GM19025 (cell line): ENCODE results near the gene ZCCHC10.
"Not testable (repeated sequence)": the region's sequence is repeated elsewhere in the genome, so short reads cannot be mapped to it uniquely, and the experiment has no call there.

ENCODE experiments used
- ATAC-seq: cut with Tn5 transposase; IDR thresholded peaks from one replicate; pipeline ENCODE4 v1.9.1; 2021; ENCODE audit warnings: mild to moderate bottlenecking, low read depth, moderate library complexity; ENCODE audit not compliant: unreplicated experiment

The ZCCHC10 gene

GRCh38 chr5:132981288-132981687, 45.1 kb downstream of the ZCCHC10 start:
- ATAC-seq: no peak

- ATAC-seq: no peak
These were observed 46.4 kb downstream of the ZCCHC10 start for GRCh38 chr5:132979976-132980375.

- no peak for ATAC-seq
These were observed 46.9 kb downstream of the ZCCHC10 start for GRCh38 chr5:132979367-132979940.

- no peak for ATAC-seq
These were observed 49.5 kb downstream of the ZCCHC10 start for GRCh38 chr5:132976852-132977251.

GRCh38 chr5:132972436-132972828, 53.9 kb downstream of the ZCCHC10 start:
- ATAC-seq: not testable (repeated sequence)

GRCh38 chr5:132971483-132972435, 54.6 kb downstream of the ZCCHC10 start:
- no peak for ATAC-seq

- ATAC-seq: no peak
These were observed 61.2 kb downstream of the ZCCHC10 start for GRCh38 chr5:132965120-132965519.

- ATAC-seq: peak; percentile 95
These were observed 62.9 kb downstream of the ZCCHC10 start, which contains the start of gene AFF4 for GRCh38 chr5:132963171-132964104. Gene AFF4, minus strand, starts transcription at chr5:132963634. Its CDS starts 26,445 bp downstream, at chr5:132937189.

- ATAC-seq: no peak
These were observed 63.8 kb downstream of the ZCCHC10 start for GRCh38 chr5:132962429-132963021.

- ATAC-seq: no peak
These were observed 64.5 kb downstream of the ZCCHC10 start for GRCh38 chr5:132961887-132962286.

- not testable (repeated sequence) for ATAC-seq
These were observed 65.1 kb downstream of the ZCCHC10 start for GRCh38 chr5:132961123-132961815.

GRCh38 chr5:132956166-132956799, 70.1 kb downstream of the ZCCHC10 start:
- not testable (repeated sequence) for ATAC-seq

- no peak for ATAC-seq
These were observed 72.6 kb downstream of the ZCCHC10 start for GRCh38 chr5:132953710-132954109.

- ATAC-seq: no peak
These were observed 73.5 kb downstream of the ZCCHC10 start for GRCh38 chr5:132952829-132953228.

GRCh38 chr5:132951897-132952296, 74.5 kb downstream of the ZCCHC10 start:
- ATAC-seq: no peak

- no peak for ATAC-seq
These were observed 77.2 kb downstream of the ZCCHC10 start for GRCh38 chr5:132949136-132949535.

- no peak for ATAC-seq
These were observed 78.7 kb downstream of the ZCCHC10 start for GRCh38 chr5:132947671-132948070.
